HepG2 (cell line): ENCODE data around the gene INTS7.

Experiments
- ATF4 ChIP-seq, 2 experiments: fragments of 450-650 bp in 1 of 2; sonication (generic) in 1 of 2; formaldehyde crosslinking; IDR thresholded peaks; 2 replicates each; pipeline versions ENCODE4 v1.5.0 to v1.8.0; 2020 to 2022; ENCODE audit warnings: mild to moderate bottlenecking in 1 of 2, missing genetic modification reagents in 1 of 2
- CHD2 ChIP-seq: IDR thresholded peaks from 2 replicates; pipeline ENCODE4 v1.6.1; 2011; ENCODE audit warnings: low read depth, low read length, improper control_type of control experiment
- JUN ChIP-seq: sonication (generic); formaldehyde crosslinking; IDR thresholded peaks from 2 replicates; pipeline ENCODE4 v1.4.0; 2020; ENCODE audit warnings: mild to moderate bottlenecking, missing genetic modification reagents
- MXD4 ChIP-seq: IDR thresholded peaks from 2 replicates; pipeline ENCODE4 v1.6.1; 2016; ENCODE audit warnings: mild to moderate bottlenecking, missing biosample characterization, missing genetic modification reagents
- POLR2AphosphoS2 ChIP-seq: IDR thresholded peaks from 2 replicates; pipeline ENCODE4 v1.6.1; 2011; ENCODE audit warnings: low read depth, low read length, improper control_type of control experiment
- REST ChIP-seq, 2 experiments: IDR thresholded peaks; 2 replicates each; pipeline ENCODE4 v1.6.1; 2011 to 2012; ENCODE audit warnings: low read length in 2 of 2, borderline replicate concordance in 1 of 2, low read depth in 1 of 2, mild to moderate bottlenecking in 1 of 2, moderate library complexity in 1 of 2
- SP1 ChIP-seq, 2 experiments: fragments of 450-650 bp in 1 of 2; sonication (generic) in 1 of 2; formaldehyde crosslinking in 1 of 2; IDR thresholded peaks; 2 replicates each; pipeline versions ENCODE4 v1.4.0 to v1.6.1; 2016 to 2020; ENCODE audit warnings: missing genetic modification reagents in 1 of 2
- ZNF841 ChIP-seq: sonication (generic); formaldehyde crosslinking; IDR thresholded peaks from 2 replicates; pipeline ENCODE4 v1.8.1; 2023; ENCODE audit warnings: missing genetic modification reagents, borderline replicate concordance
- TF ChIP-seq, protein P1 (sequence below): sonication (generic); formaldehyde crosslinking; conservative IDR thresholded peaks from 2 replicates; pipeline ENCODE4 v1.5.0; 2020; ENCODE audit warnings: missing genetic modification reagents
- TF ChIP-seq, protein P2 (sequence below): sonication (generic); formaldehyde crosslinking; IDR thresholded peaks from 2 replicates; pipeline ENCODE4 v1.4.0; 2020; ENCODE audit warnings: missing genetic modification reagents, borderline replicate concordance
- TF ChIP-seq, protein P3 (sequence below): sonication (generic); IDR thresholded peaks from 2 replicates; pipeline ENCODE4 v1.6.1; 2016; ENCODE audit warnings: low read depth, borderline replicate concordance
- TF ChIP-seq, protein P4 (sequence below): fragments of 450-650 bp; IDR thresholded peaks from 2 replicates; pipeline ENCODE4 v1.6.1; 2017

DNA sequence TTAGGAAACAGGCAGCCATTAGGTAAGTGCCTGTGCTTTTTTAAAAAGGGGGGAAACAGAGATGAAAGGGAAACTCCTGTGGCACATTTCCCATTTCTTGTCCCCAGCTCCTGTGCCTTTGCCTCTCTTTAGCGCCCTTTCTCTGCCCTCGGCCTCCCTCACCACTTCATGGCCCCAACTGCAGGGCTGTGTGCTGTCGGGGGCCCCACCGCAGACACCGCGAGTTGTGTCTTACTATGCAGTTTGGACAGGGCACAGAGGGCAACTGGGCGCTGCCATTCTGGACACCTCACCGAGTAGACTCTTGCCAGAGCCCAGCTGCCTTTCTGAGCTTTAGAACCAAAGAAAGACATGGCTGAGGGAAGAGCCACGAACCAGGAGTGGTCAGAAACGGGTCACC, 111.1 kb downstream of the INTS7 start:
- TF ChIP-seq MXD4 (CRISPR knock-in tag) (no peak), REST (IDR thresholded peaks at IDR 0.05; ENCODE audit: borderline replicate concordance in 1 of 2, low read depth in 1 of 2, low read length in 2 of 2) (no peak), POLR2AphosphoS2 (no peak), ZNF841 (no peak), JUN (CRISPR knock-in tag) (no peak), ATF4 (CRISPR knock-in tag; IDR thresholded peaks at IDR 0.05) (no peak), SP1 (IDR thresholded peaks at IDR 0.05) (no peak), SP1 (CRISPR knock-in tag; IDR thresholded peaks at IDR 0.05) (no peak), CHD2 (no peak)
- TF ChIP-seq, protein P1, sequence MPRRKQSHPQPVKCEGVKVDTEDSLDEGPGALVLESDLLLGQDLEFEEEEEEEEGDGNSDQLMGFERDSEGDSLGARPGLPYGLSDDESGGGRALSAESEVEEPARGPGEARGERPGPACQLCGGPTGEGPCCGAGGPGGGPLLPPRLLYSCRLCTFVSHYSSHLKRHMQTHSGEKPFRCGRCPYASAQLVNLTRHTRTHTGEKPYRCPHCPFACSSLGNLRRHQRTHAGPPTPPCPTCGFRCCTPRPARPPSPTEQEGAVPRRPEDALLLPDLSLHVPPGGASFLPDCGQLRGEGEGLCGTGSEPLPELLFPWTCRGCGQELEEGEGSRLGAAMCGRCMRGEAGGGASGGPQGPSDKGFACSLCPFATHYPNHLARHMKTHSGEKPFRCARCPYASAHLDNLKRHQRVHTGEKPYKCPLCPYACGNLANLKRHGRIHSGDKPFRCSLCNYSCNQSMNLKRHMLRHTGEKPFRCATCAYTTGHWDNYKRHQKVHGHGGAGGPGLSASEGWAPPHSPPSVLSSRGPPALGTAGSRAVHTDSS (CRISPR knock-in tag): no peak
- TF ChIP-seq, protein P2, sequence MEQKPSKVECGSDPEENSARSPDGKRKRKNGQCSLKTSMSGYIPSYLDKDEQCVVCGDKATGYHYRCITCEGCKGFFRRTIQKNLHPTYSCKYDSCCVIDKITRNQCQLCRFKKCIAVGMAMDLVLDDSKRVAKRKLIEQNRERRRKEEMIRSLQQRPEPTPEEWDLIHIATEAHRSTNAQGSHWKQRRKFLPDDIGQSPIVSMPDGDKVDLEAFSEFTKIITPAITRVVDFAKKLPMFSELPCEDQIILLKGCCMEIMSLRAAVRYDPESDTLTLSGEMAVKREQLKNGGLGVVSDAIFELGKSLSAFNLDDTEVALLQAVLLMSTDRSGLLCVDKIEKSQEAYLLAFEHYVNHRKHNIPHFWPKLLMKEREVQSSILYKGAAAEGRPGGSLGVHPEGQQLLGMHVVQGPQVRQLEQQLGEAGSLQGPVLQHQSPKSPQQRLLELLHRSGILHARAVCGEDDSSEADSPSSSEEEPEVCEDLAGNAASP: no peak
- TF ChIP-seq, protein P3, sequence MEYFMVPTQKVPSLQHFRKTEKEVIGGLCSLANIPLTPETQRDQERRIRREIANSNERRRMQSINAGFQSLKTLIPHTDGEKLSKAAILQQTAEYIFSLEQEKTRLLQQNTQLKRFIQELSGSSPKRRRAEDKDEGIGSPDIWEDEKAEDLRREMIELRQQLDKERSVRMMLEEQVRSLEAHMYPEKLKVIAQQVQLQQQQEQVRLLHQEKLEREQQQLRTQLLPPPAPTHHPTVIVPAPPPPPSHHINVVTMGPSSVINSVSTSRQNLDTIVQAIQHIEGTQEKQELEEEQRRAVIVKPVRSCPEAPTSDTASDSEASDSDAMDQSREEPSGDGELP: no peak
- TF ChIP-seq, protein P4, sequence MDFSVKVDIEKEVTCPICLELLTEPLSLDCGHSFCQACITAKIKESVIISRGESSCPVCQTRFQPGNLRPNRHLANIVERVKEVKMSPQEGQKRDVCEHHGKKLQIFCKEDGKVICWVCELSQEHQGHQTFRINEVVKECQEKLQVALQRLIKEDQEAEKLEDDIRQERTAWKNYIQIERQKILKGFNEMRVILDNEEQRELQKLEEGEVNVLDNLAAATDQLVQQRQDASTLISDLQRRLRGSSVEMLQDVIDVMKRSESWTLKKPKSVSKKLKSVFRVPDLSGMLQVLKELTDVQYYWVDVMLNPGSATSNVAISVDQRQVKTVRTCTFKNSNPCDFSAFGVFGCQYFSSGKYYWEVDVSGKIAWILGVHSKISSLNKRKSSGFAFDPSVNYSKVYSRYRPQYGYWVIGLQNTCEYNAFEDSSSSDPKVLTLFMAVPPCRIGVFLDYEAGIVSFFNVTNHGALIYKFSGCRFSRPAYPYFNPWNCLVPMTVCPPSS: no peak
